ENCODE measurements around the gene CDK15.

Gene CDK15

DNA sequence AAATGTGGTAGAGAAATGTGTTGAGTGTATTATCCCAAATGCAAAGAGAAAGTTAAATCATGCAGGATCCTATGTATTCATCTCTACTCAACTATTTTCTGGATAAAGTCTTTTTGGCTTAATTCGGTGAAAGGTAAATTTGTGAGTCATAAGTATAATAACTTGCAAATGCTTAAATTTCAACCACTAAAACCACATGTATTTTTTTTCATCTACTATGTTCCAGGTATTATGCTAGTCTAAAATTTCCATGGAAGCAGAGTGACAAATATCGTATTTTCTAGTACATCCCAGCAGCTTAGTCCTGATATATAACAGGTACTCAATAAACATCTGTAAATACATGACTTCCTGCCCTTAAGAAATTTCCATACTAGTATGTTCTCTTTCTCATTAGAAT lies 31.8 kb upstream of the CDK15 start:
- WGBS, 2 experiments = 94 to 97% methylated on average over 1 of the region's 2 CpGs
- Histone ChIP-seq H3K27ac (ENCODE audit: insufficient read depth, low read depth, low read length, poor library complexity, severe bottlenecking) (no peak overlapping the region), H3K4me1 (ENCODE audit: control insufficient read depth, insufficient read depth, low read length) (peaks cover 7% of the 10 kb centered on the region), H3K4me3 (ENCODE audit: insufficient read depth, low read depth, low read length) (no peak overlapping the region), H3K27me3 (ENCODE audit: control insufficient read depth, insufficient read depth, low read length, poor library complexity, severe bottlenecking) (no peaks in the 10 kb centered on the region), H3K9me3 (ENCODE audit: control insufficient read depth, low read length) (no peaks in the 10 kb centered on the region), H3K36me3 (ENCODE audit: control insufficient read depth, insufficient read depth, low read length) (no peaks in the 10 kb centered on the region)

GRCh38 chr2:201775326-201775725 lies 31.0 kb upstream of the CDK15 start:
- Histone ChIP-seq H3K27me3 (ENCODE audit: control insufficient read depth, insufficient read depth, low read length, poor library complexity, severe bottlenecking) (no peaks in the 10 kb centered on the region), H3K9me3 (ENCODE audit: control insufficient read depth, low read length) (no peaks in the 10 kb centered on the region), H3K27ac (ENCODE audit: insufficient read depth, low read depth, low read length, poor library complexity, severe bottlenecking) (no peak overlapping the region), H3K4me3 (ENCODE audit: insufficient read depth, low read depth, low read length) (no peak overlapping the region), H3K4me1 (ENCODE audit: control insufficient read depth, insufficient read depth, low read length) (peaks cover 7% of the 10 kb centered on the region), H3K36me3 (ENCODE audit: control insufficient read depth, insufficient read depth, low read length) (no peaks in the 10 kb centered on the region)
- 88 to 100% methylated on average over 1 of the region's 1 CpG for WGBS, 2 experiments

DNA sequence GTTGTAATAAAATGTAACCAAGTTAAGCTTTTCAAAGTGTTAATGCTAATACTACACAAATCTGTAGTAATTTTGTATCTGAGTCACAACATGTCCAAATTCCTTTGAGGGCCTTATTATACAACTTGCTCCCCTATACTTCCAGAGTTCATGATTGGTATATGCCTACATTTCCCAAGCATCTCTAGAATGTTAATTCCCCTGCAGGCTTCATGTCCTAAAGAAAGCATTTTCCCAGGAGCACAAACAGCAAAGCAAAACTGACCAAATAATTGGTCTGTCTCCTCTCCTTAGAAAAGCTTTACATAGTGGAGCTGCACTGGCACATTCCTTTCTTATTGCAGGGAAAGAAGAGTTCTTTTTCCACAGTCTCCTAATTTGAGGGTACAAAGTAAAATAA lies 29.3 kb upstream of the CDK15 start:
- Histone ChIP-seq H3K27me3 (ENCODE audit: control insufficient read depth, insufficient read depth, low read length, poor library complexity, severe bottlenecking) (no peaks in the 10 kb centered on the region), H3K36me3 (ENCODE audit: control insufficient read depth, insufficient read depth, low read length) (no peaks in the 10 kb centered on the region), H3K27ac (ENCODE audit: insufficient read depth, low read depth, low read length, poor library complexity, severe bottlenecking) (no peak overlapping the region), H3K4me3 (ENCODE audit: insufficient read depth, low read depth, low read length) (no peak overlapping the region), H3K9me3 (ENCODE audit: control insufficient read depth, low read length) (no peaks in the 10 kb centered on the region), H3K4me1 (ENCODE audit: control insufficient read depth, insufficient read depth, low read length) (peaks cover 7% of the 10 kb centered on the region)

- H3K27me3 ChIP-seq (ENCODE audit: control insufficient read depth, insufficient read depth, low read length, poor library complexity, severe bottlenecking) = no peaks in the 10 kb centered on the region
- H3K36me3 ChIP-seq (ENCODE audit: control insufficient read depth, insufficient read depth, low read length) = no peaks in the 10 kb centered on the region
- no peak overlapping the region for H3K4me3 ChIP-seq (ENCODE audit: insufficient read depth, low read depth, low read length)
- H3K4me1 ChIP-seq (ENCODE audit: control insufficient read depth, insufficient read depth, low read length) = peaks cover 7% of the 10 kb centered on the region
- H3K9me3 ChIP-seq (ENCODE audit: control insufficient read depth, low read length) = no peaks in the 10 kb centered on the region
- no peak overlapping the region for H3K27ac ChIP-seq (ENCODE audit: insufficient read depth, low read depth, low read length, poor library complexity, severe bottlenecking)
Observed at GRCh38 chr2:201777869-201778268, 28.5 kb upstream of the CDK15 start.

- Histone ChIP-seq H3K4me1 (ENCODE audit: control insufficient read depth, insufficient read depth, low read length) (peaks cover 7% of the 10 kb centered on the region), H3K9me3 (ENCODE audit: control insufficient read depth, low read length) (no peaks in the 10 kb centered on the region), H3K27me3 (ENCODE audit: control insufficient read depth, insufficient read depth, low read length, poor library complexity, severe bottlenecking) (no peaks in the 10 kb centered on the region), H3K36me3 (ENCODE audit: control insufficient read depth, insufficient read depth, low read length) (no peaks in the 10 kb centered on the region), H3K27ac (ENCODE audit: insufficient read depth, low read depth, low read length, poor library complexity, severe bottlenecking) (peak overlapping the region; percentile 80), H3K4me3 (ENCODE audit: insufficient read depth, low read depth, low read length) (peak overlapping the region; percentile 81)
- 1 to 2% methylated on average over 21 of the region's 22 CpGs for WGBS, 2 experiments
Observed at GRCh38 chr2:201779901-201780673, 26.2 kb upstream of the CDK15 start.

DNA sequence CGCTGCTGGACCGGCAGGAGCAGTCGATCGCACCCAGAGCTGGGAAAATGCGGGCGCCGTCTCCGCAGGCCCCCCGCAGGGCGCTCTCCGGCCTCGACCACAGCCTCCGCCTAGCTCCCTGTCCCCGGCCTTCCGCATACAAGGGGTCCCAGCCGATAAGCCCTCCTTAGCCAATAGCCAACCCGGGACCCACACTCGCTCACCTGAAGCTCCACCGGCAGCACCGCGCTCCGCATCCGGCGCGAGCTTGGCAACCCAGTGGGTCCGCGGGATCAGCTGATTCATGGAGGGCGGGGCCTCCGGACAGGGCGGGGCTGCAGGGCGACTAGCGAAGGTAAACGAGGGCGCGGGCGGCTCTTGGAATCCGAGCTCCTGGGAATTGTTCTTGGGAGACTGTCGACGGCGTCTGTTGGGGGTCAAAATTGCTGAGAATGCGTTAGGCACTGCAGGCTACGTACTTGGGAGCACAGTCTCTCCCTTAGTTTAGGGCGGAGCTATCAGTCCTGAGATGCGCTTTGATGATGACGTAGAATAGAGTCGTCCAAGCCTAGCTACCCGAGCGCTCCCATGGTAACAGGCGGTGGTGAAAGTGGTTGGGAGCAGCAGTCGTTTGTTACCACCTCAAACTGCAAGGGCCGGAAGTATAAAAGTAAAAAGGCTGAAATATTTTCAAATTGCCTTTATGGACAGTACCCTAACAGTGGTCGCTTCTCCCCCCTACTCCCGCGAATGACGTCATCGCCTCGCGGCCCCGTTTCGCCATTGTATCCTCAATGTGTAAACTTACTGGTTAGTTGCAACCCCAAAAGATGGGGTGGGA lies 25.5 kb upstream of the CDK15 start, which contains the start of gene ALS2:
Gene ALS2, minus strand, starts transcription at position 260 of the 820 bp plus-strand sequence. CDS start 12,048 bp downstream, outside the sequence.
- Histone ChIP-seq H3K36me3 (ENCODE audit: control insufficient read depth, insufficient read depth, low read length) (no peaks in the 10 kb centered on the region), H3K4me3 (ENCODE audit: insufficient read depth, low read depth, low read length) (peak within 1 kb of the TSS; percentile 81), H3K27ac (ENCODE audit: insufficient read depth, low read depth, low read length, poor library complexity, severe bottlenecking) (peak within 1 kb of the TSS; percentile 80), H3K9me3 (ENCODE audit: control insufficient read depth, low read length) (no peaks in the 10 kb centered on the region), H3K27me3 (ENCODE audit: control insufficient read depth, insufficient read depth, low read length, poor library complexity, severe bottlenecking) (no peaks in the 10 kb centered on the region), H3K4me1 (ENCODE audit: control insufficient read depth, insufficient read depth, low read length) (peaks cover 7% of the 10 kb centered on the region)
- 0% methylated on average over 60 of the region's 60 CpGs for WGBS, 2 experiments

DNA sequence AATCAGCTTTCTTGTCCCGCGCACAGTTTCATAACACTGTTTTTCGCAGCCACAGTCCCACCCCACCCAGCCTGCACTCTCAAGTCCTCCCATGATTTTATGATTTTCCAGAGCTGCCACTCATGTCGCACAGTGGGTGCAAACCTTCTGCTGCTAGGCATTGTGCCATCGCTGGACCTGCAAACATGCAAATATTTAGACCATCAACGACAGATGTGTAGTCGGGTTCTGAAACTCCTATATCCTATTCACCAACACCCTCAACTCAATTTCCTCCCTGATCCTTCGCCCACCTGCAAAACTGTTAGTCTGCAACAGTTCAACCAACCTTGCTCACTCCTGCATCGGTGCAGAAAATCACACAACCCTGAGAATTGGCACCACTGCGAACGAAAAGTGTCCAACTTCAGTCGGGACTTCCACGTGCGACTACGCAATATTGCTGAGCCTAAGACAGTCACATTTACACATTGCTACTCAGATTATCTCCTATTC lies 24.7 kb upstream of the CDK15 start:
- H3K27me3 ChIP-seq (ENCODE audit: control insufficient read depth, insufficient read depth, low read length, poor library complexity, severe bottlenecking) = no peaks in the 10 kb centered on the region
- WGBS, 2 experiments = 60% methylated on average over 15 of the region's 15 CpGs
- H3K36me3 ChIP-seq (ENCODE audit: control insufficient read depth, insufficient read depth, low read length) = no peaks in the 10 kb centered on the region
- H3K4me1 ChIP-seq (ENCODE audit: control insufficient read depth, insufficient read depth, low read length) = peaks cover 7% of the 10 kb centered on the region
- H3K9me3 ChIP-seq (ENCODE audit: control insufficient read depth, low read length) = no peaks in the 10 kb centered on the region
- H3K4me3 ChIP-seq (ENCODE audit: insufficient read depth, low read depth, low read length) = peak overlapping the region; percentile 81
- H3K27ac ChIP-seq (ENCODE audit: insufficient read depth, low read depth, low read length, poor library complexity, severe bottlenecking) = peak overlapping the region; percentile 80

DNA sequence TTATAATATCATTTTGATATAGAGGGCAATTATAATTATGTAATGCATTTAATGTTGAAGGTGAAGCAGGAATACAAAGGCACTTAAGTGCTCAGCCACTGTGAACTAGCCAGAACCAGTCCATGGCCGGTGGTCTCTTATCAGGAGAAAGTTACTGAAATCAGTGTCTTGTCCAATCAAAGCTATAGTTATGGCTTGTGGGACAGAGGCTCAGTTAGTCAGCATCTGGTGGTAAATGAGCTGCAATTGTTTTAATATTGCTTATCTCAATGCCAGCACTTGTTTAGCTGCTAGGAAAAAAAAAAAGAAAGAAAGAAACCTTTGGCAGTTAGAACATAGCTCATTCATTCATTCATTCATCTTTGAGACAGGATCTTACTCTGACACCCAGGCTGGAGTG lies 21.8 kb upstream of the CDK15 start:
- 90 to 91% methylated on average over 1 of the region's 1 CpG for WGBS, 2 experiments
- Histone ChIP-seq H3K27ac (ENCODE audit: insufficient read depth, low read depth, low read length, poor library complexity, severe bottlenecking) (no peak overlapping the region), H3K4me1 (ENCODE audit: control insufficient read depth, insufficient read depth, low read length) (no peaks in the 10 kb centered on the region), H3K36me3 (ENCODE audit: control insufficient read depth, insufficient read depth, low read length) (no peaks in the 10 kb centered on the region), H3K4me3 (ENCODE audit: insufficient read depth, low read depth, low read length) (no peak overlapping the region), H3K9me3 (ENCODE audit: control insufficient read depth, low read length) (no peaks in the 10 kb centered on the region), H3K27me3 (ENCODE audit: control insufficient read depth, insufficient read depth, low read length, poor library complexity, severe bottlenecking) (no peaks in the 10 kb centered on the region)

- H3K4me3 ChIP-seq (ENCODE audit: insufficient read depth, low read depth, low read length) = no peak overlapping the region
- H3K9me3 ChIP-seq (ENCODE audit: control insufficient read depth, low read length) = no peaks in the 10 kb centered on the region
- H3K27me3 ChIP-seq (ENCODE audit: control insufficient read depth, insufficient read depth, low read length, poor library complexity, severe bottlenecking) = no peaks in the 10 kb centered on the region
- no peak overlapping the region for H3K27ac ChIP-seq (ENCODE audit: insufficient read depth, low read depth, low read length, poor library complexity, severe bottlenecking)
- 94 to 97% methylated on average over 4 of the region's 4 CpGs for WGBS, 2 experiments
- H3K36me3 ChIP-seq (ENCODE audit: control insufficient read depth, insufficient read depth, low read length) = no peaks in the 10 kb centered on the region
- no peaks in the 10 kb centered on the region for H3K4me1 ChIP-seq (ENCODE audit: control insufficient read depth, insufficient read depth, low read length)
Observed at GRCh38 chr2:201785135-201785534, 21.2 kb upstream of the CDK15 start.

DNA sequence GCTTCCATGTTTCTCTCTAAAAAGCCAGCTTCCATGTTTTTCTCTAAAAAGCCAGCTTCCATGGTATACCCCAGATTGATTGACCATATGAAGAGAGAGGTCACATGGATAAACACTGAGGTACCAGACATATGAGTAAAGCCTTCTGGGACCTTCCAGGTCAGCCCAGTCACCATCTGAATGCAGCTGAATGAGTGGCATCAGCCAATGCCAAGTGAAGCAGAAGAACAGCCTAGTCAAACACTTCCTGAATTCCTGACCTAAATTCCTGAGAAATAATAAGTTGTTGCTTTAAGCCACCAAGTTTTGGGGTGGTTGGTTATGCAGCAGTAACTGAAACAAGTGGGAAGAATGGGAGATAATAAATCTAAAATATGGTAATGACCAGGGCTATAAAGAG lies 19.9 kb upstream of the CDK15 start:
- no peak overlapping the region for H3K4me3 ChIP-seq (ENCODE audit: insufficient read depth, low read depth, low read length)
- no peaks in the 10 kb centered on the region for H3K9me3 ChIP-seq (ENCODE audit: control insufficient read depth, low read length)
- H3K27me3 ChIP-seq (ENCODE audit: control insufficient read depth, insufficient read depth, low read length, poor library complexity, severe bottlenecking) = no peaks in the 10 kb centered on the region
- no peaks in the 10 kb centered on the region for H3K36me3 ChIP-seq (ENCODE audit: control insufficient read depth, insufficient read depth, low read length)
- no peaks in the 10 kb centered on the region for H3K4me1 ChIP-seq (ENCODE audit: control insufficient read depth, insufficient read depth, low read length)
- no peak overlapping the region for H3K27ac ChIP-seq (ENCODE audit: insufficient read depth, low read depth, low read length, poor library complexity, severe bottlenecking)

Measured in ectodermal cell (in vitro differentiated cells).